GM23338 (cell line): Measurements from ENCODE around the gene RWDD3.

Experiments used
- CREB1 ChIP-seq: fragments of 250-450 bp; sonication (Bioruptor Pico); IDR thresholded peaks from 2 replicates; pipeline ENCODE4 v1.5.0; 2020; ENCODE audit warnings: low read depth, mild to moderate bottlenecking, moderate library complexity
- CTCF ChIP-seq, 2 experiments: fragments of 200-600 bp in 1 of 2; sonication (generic) in 1 of 2; conservative IDR thresholded peaks; 2 replicates each; pipeline versions ENCODE4 v1.5.1 to v1.6.1; 2016 to 2017; ENCODE audit warnings: antibody characterized with exemption in 2 of 2, low read depth in 2 of 2, mild to moderate bottlenecking in 2 of 2, moderate library complexity in 1 of 2
- EZH2 ChIP-seq: fragments of 200-600 bp; sonication (generic); IDR thresholded peaks from one replicate; pipeline ENCODE4 v1.8.0; 2017; ENCODE audit warnings: antibody characterized with exemption, mild to moderate bottlenecking, low read depth; ENCODE audit not compliant: unreplicated experiment
- EZH2phosphoT487 ChIP-seq: fragments of 200-600 bp; sonication (generic); IDR thresholded peaks from one replicate; pipeline ENCODE4 v1.8.1; 2018; ENCODE audit warnings: antibody characterized with exemption; ENCODE audit not compliant: unreplicated experiment
- JUNB ChIP-seq: IDR thresholded peaks from one replicate; pipeline ENCODE4 v1.6.1; 2016; ENCODE audit warnings: antibody characterized with exemption; ENCODE audit not compliant: unreplicated experiment
- NANOG ChIP-seq: IDR thresholded peaks from 2 replicates; pipeline ENCODE4 v1.6.1; 2016; ENCODE audit warnings: antibody characterized with exemption, borderline replicate concordance
- POLR2AphosphoS5 ChIP-seq: IDR thresholded peaks from 2 replicates; pipeline ENCODE4 v1.6.1; 2016; ENCODE audit warnings: antibody characterized with exemption, low read depth
- REST ChIP-seq: IDR thresholded peaks from one replicate; pipeline ENCODE4 v1.6.1; 2018; ENCODE audit warnings: antibody characterized with exemption; ENCODE audit not compliant: unreplicated experiment
- ZNF114 ChIP-seq: fragments of 250-450 bp; sonication (Bioruptor Pico); IDR thresholded peaks from 2 replicates; pipeline ENCODE4 v1.5.0; 2020; ENCODE audit warnings: mild to moderate bottlenecking, moderate library complexity
- TF ChIP-seq, protein P1 (sequence below): IDR thresholded peaks from 2 replicates; pipeline ENCODE4 v1.6.1; 2016; ENCODE audit warnings: antibody characterized with exemption

DNA sequence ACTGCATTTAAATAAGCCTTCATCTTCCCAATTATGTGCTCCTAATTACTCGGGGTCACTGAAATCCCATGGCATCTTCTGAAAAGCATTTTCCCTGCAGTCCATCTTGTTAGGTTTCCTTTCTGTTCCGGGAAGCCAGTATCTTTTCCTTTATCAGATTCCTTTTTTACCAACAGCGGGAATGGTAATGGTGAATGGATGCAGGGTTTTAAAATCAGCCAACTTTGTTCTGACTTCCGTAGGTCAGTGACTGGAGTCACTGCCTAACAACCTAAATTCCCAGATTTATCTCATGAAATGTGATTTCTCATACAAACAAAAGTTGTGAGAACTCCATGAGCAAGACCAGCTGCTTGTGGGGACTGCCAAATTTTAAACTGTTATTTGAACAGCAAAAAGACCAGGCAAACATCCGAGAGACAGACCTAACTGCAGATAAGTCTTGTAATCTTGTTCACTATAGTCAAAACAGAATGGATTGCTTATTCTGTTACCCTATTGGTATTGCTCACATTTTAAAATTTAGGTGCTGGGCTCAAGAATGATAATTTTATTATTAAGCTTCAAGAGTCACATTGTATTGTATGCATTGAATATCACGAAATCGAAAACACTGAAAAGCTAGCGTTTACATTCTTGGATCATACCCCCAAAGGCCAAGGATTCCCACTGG, 1.2 kb upstream of the RWDD3 start:
- TF ChIP-seq CTCF (conservative IDR thresholded peaks at IDR 0.05; ENCODE audit: low read depth in 2 of 2) (no peak), POLR2AphosphoS5 (no peak), EZH2 (no peak), EZH2phosphoT487 (no peak), CREB1 (CRISPR knock-in tag) (no peak), NANOG (no peak), REST (no peak), ZNF114 (no peak), JUNB (no peak)
- TF ChIP-seq, protein P1, sequence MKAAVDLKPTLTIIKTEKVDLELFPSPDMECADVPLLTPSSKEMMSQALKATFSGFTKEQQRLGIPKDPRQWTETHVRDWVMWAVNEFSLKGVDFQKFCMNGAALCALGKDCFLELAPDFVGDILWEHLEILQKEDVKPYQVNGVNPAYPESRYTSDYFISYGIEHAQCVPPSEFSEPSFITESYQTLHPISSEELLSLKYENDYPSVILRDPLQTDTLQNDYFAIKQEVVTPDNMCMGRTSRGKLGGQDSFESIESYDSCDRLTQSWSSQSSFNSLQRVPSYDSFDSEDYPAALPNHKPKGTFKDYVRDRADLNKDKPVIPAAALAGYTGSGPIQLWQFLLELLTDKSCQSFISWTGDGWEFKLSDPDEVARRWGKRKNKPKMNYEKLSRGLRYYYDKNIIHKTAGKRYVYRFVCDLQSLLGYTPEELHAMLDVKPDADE: no peak
